SK-N-SH (cell line): ENCODE results near the gene MPO. TPM values are rescaled to one million over a fixed set of nuclear protein-coding genes. Genes with fewer than 3 reads are reported as not detected.

Experiments used
- CTCF ChIA-PET: fragments of 300-600, 350-600 bp; formaldehyde crosslinking; extraction: SDS; loops from one replicate; lab custom pipeline; 2021; lab: Yijun Ruan, JAX
- POLR2A ChIA-PET: fragments of 350-600 bp; sonication (Branson Sonifier 250); formaldehyde crosslinking; extraction: SDS; loops from one replicate; lab custom pipeline; 2020; ENCODE audit warnings: antibody characterized with exemption, inconsistent platforms; lab: Yijun Ruan, JAX
- DNase-seq: peaks from one replicate; pipeline ENCODE4 v3.0.0; 2012
- H2AFZ ChIP-seq: fragments of 200-600 bp; sonication (generic); 2 replicates; pipeline ENCODE4 v1.8.1; 2016; ENCODE audit warnings: antibody characterized with exemption, mild to moderate bottlenecking, low read depth
- H3F3A ChIP-seq: fragments of 200-600 bp; sonication (generic); replicated peaks from 2 replicates; pipeline ENCODE3; 2016; ENCODE audit warnings: antibody characterized with exemption, mild to moderate bottlenecking; ENCODE audit not compliant: insufficient read depth
- H3K27ac ChIP-seq, 2 experiments: fragments of 200-500 bp in 1 of 2; fragments of 200-600 bp in 1 of 2; sonication (Bioruptor generic) in 1 of 2; sonication (generic), shearing (Covaris generic) in 1 of 2; 2 replicates each; pipeline versions ENCODE4 v1.5.1 to v1.6.1; 2014 to 2016; ENCODE audit warnings: low read depth in 2 of 2, inconsistent platforms in 1 of 2, low read length in 1 of 2, mild to moderate bottlenecking in 1 of 2, mixed read lengths in 1 of 2
- H3K27me3 ChIP-seq: fragments of 200-600 bp; sonication (generic), shearing (Covaris generic); 2 replicates; pipeline ENCODE4 v1.6.1; 2016; ENCODE audit warnings: mixed run types; ENCODE audit not compliant: insufficient read depth
- H3K36me3 ChIP-seq, 2 experiments: fragments of 200-500 bp in 1 of 2; fragments of 200-600 bp in 1 of 2; sonication (Bioruptor generic) in 1 of 2; sonication (generic) in 1 of 2; replicated peaks in 1 of 2; 2 replicates each; pipeline versions ENCODE3 to v1.5.1; 2014 to 2016; ENCODE audit warnings: low read length in 1 of 2, mild to moderate bottlenecking in 1 of 2; ENCODE audit not compliant: insufficient read depth in 2 of 2, control insufficient read depth in 1 of 2
- H3K4me1 ChIP-seq, 2 experiments: fragments of 200-500 bp in 1 of 2; fragments of 200-600 bp in 1 of 2; sonication (Bioruptor generic) in 1 of 2; sonication (generic), shearing (Covaris generic) in 1 of 2; 2 replicates each; pipeline versions ENCODE4 v1.5.1 to v1.6.1; 2014 to 2016; ENCODE audit warnings: low read depth in 1 of 2, low read length in 1 of 2, mixed run types in 1 of 2; ENCODE audit not compliant: insufficient read depth in 2 of 2, control insufficient read depth in 1 of 2
- H3K4me2 ChIP-seq: fragments of 200-600 bp; sonication (generic), shearing (Covaris generic); 2 replicates; pipeline ENCODE4 v1.6.1; 2017; ENCODE audit warnings: mixed run types
- H3K4me3 ChIP-seq, 2 experiments: fragments of 200-500 bp in 1 of 2; fragments of 200-600 bp in 1 of 2; sonication (Bioruptor generic) in 1 of 2; sonication (generic), shearing (Covaris generic) in 1 of 2; 2 replicates each; pipeline versions ENCODE4 v1.5.1 to v1.8.1; 2014 to 2016; ENCODE audit warnings: low read depth in 2 of 2, inconsistent platforms in 1 of 2, low read length in 1 of 2, mild to moderate bottlenecking in 1 of 2, mixed read lengths in 1 of 2, moderate library complexity in 1 of 2
- H3K79me2 ChIP-seq: fragments of 200-600 bp; sonication (generic); 2 replicates; pipeline ENCODE4 v1.8.1; 2017; ENCODE audit warnings: mild to moderate bottlenecking; ENCODE audit not compliant: insufficient read depth
- H3K9ac ChIP-seq: fragments of 200-600 bp; sonication (generic); 2 replicates; pipeline ENCODE4 v1.6.1; 2017; ENCODE audit warnings: mixed run types
- H3K9me2 ChIP-seq: fragments of 200-600 bp; sonication (generic); 2 replicates; pipeline ENCODE4 v1.6.1; 2017; ENCODE audit warnings: mixed run types
- H3K9me3 ChIP-seq: fragments of 200-600 bp; sonication (generic); 2 replicates; pipeline ENCODE4 v1.6.1; 2017; ENCODE audit warnings: mixed run types, mild to moderate bottlenecking, moderate library complexity
- H4K20me1 ChIP-seq: fragments of 200-600 bp; sonication (generic); 2 replicates; pipeline ENCODE4 v1.6.1; 2017; ENCODE audit warnings: mild to moderate bottlenecking, mixed run types; ENCODE audit not compliant: insufficient read depth
- CHD2 ChIP-seq: fragments of 150-350 bp; IDR thresholded peaks from 2 replicates; pipeline ENCODE4 v1.6.1; 2018; ENCODE audit warnings: low read length; ENCODE audit not compliant: partially characterized antibody
- CTCF ChIP-seq: fragments of 200-600 bp; sonication (generic); IDR thresholded peaks from 2 replicates; pipeline ENCODE4 v1.6.1; 2017; ENCODE audit warnings: antibody characterized with exemption, mild to moderate bottlenecking, moderate library complexity
- EZH2phosphoT487 ChIP-seq: fragments of 200-600 bp; sonication (generic); IDR thresholded peaks from 2 replicates; pipeline ENCODE4 v1.6.1; 2017; ENCODE audit warnings: low read depth, mixed run types, mild to moderate bottlenecking, antibody characterized with exemption, moderate library complexity, borderline replicate concordance
- GABPA ChIP-seq: IDR thresholded peaks from 2 replicates; pipeline ENCODE4 v1.4.0; 2012; ENCODE audit warnings: low read depth, mild to moderate bottlenecking
- IRF3 ChIP-seq: fragments of 150-350 bp; IDR thresholded peaks from 2 replicates; pipeline ENCODE4 v1.6.1; 2016; ENCODE audit warnings: mild to moderate bottlenecking, low read depth, low read length
- JUND ChIP-seq: IDR thresholded peaks from 2 replicates; pipeline ENCODE4 v1.4.0; 2012
- MAX ChIP-seq: IDR thresholded peaks from 2 replicates; pipeline ENCODE4 v1.4.0; 2012; ENCODE audit warnings: low read depth
- MEF2A ChIP-seq: IDR thresholded peaks from 2 replicates; pipeline ENCODE4 v1.4.0; 2012; ENCODE audit warnings: low read depth, borderline replicate concordance
- MXI1 ChIP-seq: IDR thresholded peaks from 2 replicates; pipeline ENCODE4 v1.6.1; 2012; ENCODE audit warnings: mild to moderate bottlenecking, low read depth, low read length, improper control_type of control experiment
- NFIC ChIP-seq: IDR thresholded peaks from 2 replicates; pipeline ENCODE4 v1.4.0; 2012; ENCODE audit warnings: borderline replicate concordance
- NRF1 ChIP-seq: IDR thresholded peaks from 2 replicates; pipeline ENCODE4 v1.6.1; 2012; ENCODE audit warnings: low read depth, mild to moderate bottlenecking, low read length
- RAD21 ChIP-seq: IDR thresholded peaks from 2 replicates; pipeline ENCODE4 v1.6.1; 2012; ENCODE audit warnings: mild to moderate bottlenecking, low read length
- SIN3A ChIP-seq: IDR thresholded peaks from 2 replicates; pipeline ENCODE4 v1.6.1; 2012; ENCODE audit warnings: low read depth, mild to moderate bottlenecking, low read length, moderate library complexity, borderline replicate concordance
- TAF1 ChIP-seq: IDR thresholded peaks from 2 replicates; pipeline ENCODE4 v1.6.1; 2012; ENCODE audit warnings: low read depth, mild to moderate bottlenecking, low read length, moderate library complexity, borderline replicate concordance
- ZBTB33 ChIP-seq: IDR thresholded peaks from 2 replicates; pipeline ENCODE4 v1.4.0; 2012; ENCODE audit warnings: low read depth, borderline replicate concordance
- WGBS: methylation state at CpG from one replicate; pipeline ENCODE4 v1.1.6; 2017; ENCODE audit warnings: low lambda C conversion rate; 5-methylcytosine and 5-hydroxymethylcytosine counted together
- polyA plus RNA-seq, 3 experiments: library from polyadenylated mRNA; depleted of rRNA; stranded (reverse); fragments of >200 nt; gene quantifications; 2 replicates each; pipeline ENCODE4 v1.2.3, GENCODE V29; 2012

MPO gene
- polyA plus RNA-seq, 1 of the 3 experiments (the other 2 are of a cell fraction) = not detected

GRCh38 chr17:58238147-58238634 lies 42.5 kb downstream of the MPO start, which contains the start of gene LPO:
Gene LPO (plus strand): TSS chr17:58238584. CDS start chr17:58242980, 4,396 bp downstream.
- no peak for TF ChIP-seq IRF3
- TF ChIP-seq EZH2phosphoT487 = no peak
- TF ChIP-seq SIN3A = no peak
- no peak for TF ChIP-seq MAX
- TF ChIP-seq GABPA = no peak
- no peak for TF ChIP-seq MXI1
- Histone ChIP-seq H3K9ac (no peak within 1 kb of the TSS), H4K20me1 (no peaks in the 10 kb centered on the region), H3K9me3 (no peaks in the 10 kb centered on the region), H3K79me2 (no peaks in the 10 kb centered on the region), H3K4me1 (no peaks in the 10 kb centered on the region), H3K27me3 (peaks cover 83% of the 10 kb centered on the region), H2AFZ (no peak within 1 kb of the TSS), H3K4me2 (no peak within 1 kb of the TSS), H3K4me3 (no peak within 1 kb of the TSS), H3F3A (no peaks in the 10 kb centered on the region), H3K27ac (no peak within 1 kb of the TSS), H3K36me3 (no peaks in the 10 kb centered on the region), H3K9me2 (no peaks in the 10 kb centered on the region)
- POLR2A ChIA-PET = no interaction called here
- CTCF ChIA-PET = interaction anchor here (0.7 to 5.9 kb wide), 8 partner anchors 9 to 179 kb away, joined by 3 to 73 read pairs (median 4); partner anchors contain the start of genes MKS1 and RNF43
- DNase-seq = no peak
- 17% methylated on average over 5 of the region's 5 CpGs for WGBS

GRCh38 chr17:58236394-58236793 lies 44.3 kb downstream of the MPO start:
- no peaks in the 10 kb centered on the region for H3K9me2 ChIP-seq
- H3K4me3 ChIP-seq = no peak overlapping the region
- no peaks in the 10 kb centered on the region for H4K20me1 ChIP-seq
- no peak overlapping the region for H3K4me2 ChIP-seq
- H3K27ac ChIP-seq = no peak overlapping the region
- CTCF ChIA-PET = interaction anchor here (0.6 to 5.9 kb wide), 5 partner anchors 14 to 1709 kb away, joined by 3 to 73 read pairs (median 3); partner anchors contain the start of genes MKS1 and RNF43
- H3K9me3 ChIP-seq = no peaks in the 10 kb centered on the region
- H3K36me3 ChIP-seq = no peaks in the 10 kb centered on the region
- peaks cover 65% of the 10 kb centered on the region for H3K27me3 ChIP-seq
- TF ChIP-seq NFIC = no peak
- TF ChIP-seq CTCF = no peak
- no peak for TF ChIP-seq MEF2A
- TF ChIP-seq NRF1 = no peak
- no peak for TF ChIP-seq EZH2phosphoT487
- TF ChIP-seq IRF3 = no peak
- no peak for TF ChIP-seq ZBTB33
- TF ChIP-seq CHD2 = no peak
- no peak for TF ChIP-seq GABPA
- TF ChIP-seq JUND = no peak
- no peak for TF ChIP-seq TAF1
- no peak for TF ChIP-seq RAD21
- TF ChIP-seq SIN3A = no peak
- H3K79me2 ChIP-seq = no peaks in the 10 kb centered on the region
- 5% methylated on average over 2 of the region's 2 CpGs for WGBS
- POLR2A ChIA-PET = no interaction called here
- H3K9ac ChIP-seq = no peak overlapping the region
- H2AFZ ChIP-seq = no peak overlapping the region
- H3F3A ChIP-seq = no peaks in the 10 kb centered on the region
- no peaks in the 10 kb centered on the region for H3K4me1 ChIP-seq
- DNase-seq = no peak
